DND-41 (cell line): ENCODE measurements around the gene KANTR.
A peak's percentile ranks its signal among the peaks of the same experiment; 100 is the strongest.

ENCODE experiments used
- ATAC-seq: fragments of 200-7000 bp; cut with Tn5 transposase; 3 replicates; pipeline ENCODE4 v1.9.1; 2021; ENCODE audit warnings: low read depth; ENCODE audit not compliant: insufficient read depth
- DNase-seq: peaks from one replicate; pipeline ENCODE4 v3.0.0-alpha.2; 2020
- H2AFZ ChIP-seq: 2 replicates; pipeline ENCODE4 v1.6.0; 2012; ENCODE audit warnings: low read depth, low read length
- H3K27ac ChIP-seq: 2 replicates; pipeline ENCODE4 v1.5.1; 2012; ENCODE audit warnings: low read length, inconsistent platforms
- H3K27me3 ChIP-seq: fragments of 200-600 bp; sonication (generic); 2 replicates; pipeline ENCODE4 v1.6.0; 2012; ENCODE audit warnings: low read length, mild to moderate bottlenecking, inconsistent platforms; ENCODE audit not compliant: insufficient read depth, poor library complexity
- H3K36me3 ChIP-seq: 2 replicates; pipeline ENCODE4 v1.5.1; 2012; ENCODE audit warnings: low read length, inconsistent platforms; ENCODE audit not compliant: insufficient read depth
- H3K4me1 ChIP-seq: 2 replicates; pipeline ENCODE4 v1.5.1; 2012; ENCODE audit warnings: mild to moderate bottlenecking, low read length; ENCODE audit not compliant: insufficient read depth
- H3K4me2 ChIP-seq: 2 replicates; pipeline ENCODE4 v1.6.0; 2012; ENCODE audit warnings: mild to moderate bottlenecking, moderate library complexity, low read length, inconsistent platforms; ENCODE audit not compliant: insufficient read depth
- H3K4me3 ChIP-seq, 2 experiments: fragments of 200-600 bp in 1 of 2; shearing (Covaris generic) in 1 of 2; 2 replicates each; pipeline ENCODE4 v1.5.1; 2012 to 2016; ENCODE audit warnings: inconsistent platforms in 2 of 2, low read length in 2 of 2, mild to moderate bottlenecking in 2 of 2, low read depth in 1 of 2, moderate library complexity in 1 of 2
- H3K79me2 ChIP-seq: 2 replicates; pipeline ENCODE4 v1.6.0; 2012; ENCODE audit warnings: low read length, inconsistent platforms; ENCODE audit not compliant: insufficient read depth
- H3K9ac ChIP-seq: 2 replicates; pipeline ENCODE4 v1.6.0; 2012; ENCODE audit warnings: low read depth, mild to moderate bottlenecking, inconsistent platforms, low read length, moderate library complexity
- H3K9me3 ChIP-seq: 2 replicates; pipeline ENCODE4 v1.5.1; 2012; ENCODE audit warnings: low read length, moderate library complexity, mild to moderate bottlenecking, inconsistent platforms; ENCODE audit not compliant: insufficient read depth, severe bottlenecking
- H4K20me1 ChIP-seq: 2 replicates; pipeline ENCODE4 v1.6.0; 2012; ENCODE audit warnings: low read length; ENCODE audit not compliant: insufficient read depth
- EZH2 ChIP-seq: IDR thresholded peaks from 3 replicates; pipeline ENCODE4 v1.6.1; 2012; ENCODE audit warnings: borderline replicate concordance, low read depth, mild to moderate bottlenecking, moderate library complexity, low read length, inconsistent platforms; ENCODE audit not compliant: severe bottlenecking
- TF ChIP-seq, protein P1 (sequence below): IDR thresholded peaks from 2 replicates; pipeline ENCODE4 v1.5.1; 2012; ENCODE audit warnings: borderline replicate concordance, low read length, moderate library complexity, mild to moderate bottlenecking; ENCODE audit not compliant: poor library complexity, severe bottlenecking; ENCODE audit errors: extremely low read depth

The KANTR gene

GRCh38 chrX:53091354-53091753, 2.6 kb upstream of the KANTR start:
- H3K36me3 ChIP-seq, result peaks cover 10% of the 10 kb centered on the region
- H3K27me3 ChIP-seq, result no peaks in the 10 kb centered on the region
- DNase-seq, result no peak
- no peak overlapping the region for H3K27ac ChIP-seq
- peaks cover 27% of the 10 kb centered on the region for H3K4me1 ChIP-seq
- no peak overlapping the region for H3K9ac ChIP-seq
- H3K4me2 ChIP-seq, result no peak overlapping the region
- H3K9me3 ChIP-seq, result no peaks in the 10 kb centered on the region
- no peak overlapping the region for H3K4me3 ChIP-seq
- no peak for ATAC-seq
- H2AFZ ChIP-seq, result no peak overlapping the region
- peaks cover 21% of the 10 kb centered on the region for H3K79me2 ChIP-seq
- H4K20me1 ChIP-seq, result no peaks in the 10 kb centered on the region
- TF ChIP-seq, protein P1, sequence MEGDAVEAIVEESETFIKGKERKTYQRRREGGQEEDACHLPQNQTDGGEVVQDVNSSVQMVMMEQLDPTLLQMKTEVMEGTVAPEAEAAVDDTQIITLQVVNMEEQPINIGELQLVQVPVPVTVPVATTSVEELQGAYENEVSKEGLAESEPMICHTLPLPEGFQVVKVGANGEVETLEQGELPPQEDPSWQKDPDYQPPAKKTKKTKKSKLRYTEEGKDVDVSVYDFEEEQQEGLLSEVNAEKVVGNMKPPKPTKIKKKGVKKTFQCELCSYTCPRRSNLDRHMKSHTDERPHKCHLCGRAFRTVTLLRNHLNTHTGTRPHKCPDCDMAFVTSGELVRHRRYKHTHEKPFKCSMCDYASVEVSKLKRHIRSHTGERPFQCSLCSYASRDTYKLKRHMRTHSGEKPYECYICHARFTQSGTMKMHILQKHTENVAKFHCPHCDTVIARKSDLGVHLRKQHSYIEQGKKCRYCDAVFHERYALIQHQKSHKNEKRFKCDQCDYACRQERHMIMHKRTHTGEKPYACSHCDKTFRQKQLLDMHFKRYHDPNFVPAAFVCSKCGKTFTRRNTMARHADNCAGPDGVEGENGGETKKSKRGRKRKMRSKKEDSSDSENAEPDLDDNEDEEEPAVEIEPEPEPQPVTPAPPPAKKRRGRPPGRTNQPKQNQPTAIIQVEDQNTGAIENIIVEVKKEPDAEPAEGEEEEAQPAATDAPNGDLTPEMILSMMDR, result no peak
- no peak for TF ChIP-seq EZH2

- H3K4me2 ChIP-seq, result peak overlapping the region; percentile 96
- peak overlapping the region; percentile 98 for H2AFZ ChIP-seq
- no peaks in the 10 kb centered on the region for H3K27me3 ChIP-seq
- DNase-seq (peak; percentile 84), ATAC-seq (peak; percentile 73)
- peak overlapping the region; percentile 69 for H3K9ac ChIP-seq
- 0 out of 2 replicates have a peak, but pooled peaks cover 5% of the 10 kb centered on the region for H3K36me3 ChIP-seq
- peak overlapping the region; percentile 99 for H3K27ac ChIP-seq
- H3K4me1 ChIP-seq, result peaks cover 27% of the 10 kb centered on the region
- peaks cover 24% of the 10 kb centered on the region for H3K79me2 ChIP-seq
- no peaks in the 10 kb centered on the region for H3K9me3 ChIP-seq
- H3K4me3 ChIP-seq, result peak overlapping the region; percentile 32 to 78; a peak in 3 of 4 replicates
- H4K20me1 ChIP-seq, result no peaks in the 10 kb centered on the region
- TF ChIP-seq, protein P1, result peak; percentile 73
- no peak for TF ChIP-seq EZH2
Observed at GRCh38 chrX:53093177-53093655, 726 bp upstream of the KANTR start.

- ATAC-seq (no peak), DNase-seq (no peak)
- Histone ChIP-seq H3K4me1 (peaks cover 27% of the 10 kb centered on the region), H3K27me3 (no peaks in the 10 kb centered on the region), H3K9ac (peak overlapping the region; percentile 65), H3K79me2 (peaks cover 24% of the 10 kb centered on the region), H3K9me3 (no peaks in the 10 kb centered on the region), H3K4me3 (peak overlapping the region; percentile 49 to 78; a peak in 3 of 4 replicates), H3K36me3 (peaks cover 11% of the 10 kb centered on the region; the same call in 1 of the 2 replicates), H3K4me2 (peak overlapping the region; percentile 88), H4K20me1 (no peaks in the 10 kb centered on the region), H3K27ac (peak overlapping the region; percentile 79), H2AFZ (peak overlapping the region; percentile 67)
- TF ChIP-seq EZH2, result no peak
- TF ChIP-seq, protein P1, result no peak
Observed at GRCh38 chrX:53094582-53094905, 602 bp downstream of the KANTR start.
